ENCODE results near the gene LPP.

GRCh38 chr3:188534633-188535032 lies 380.7 kb downstream of the LPP start:
- TF ChIP-seq CTCF (IDR thresholded peaks at IDR 0.05) = no peak
- TF ChIP-seq EP300 (IDR thresholded peaks at IDR 0.05) = no peak
